ENCODE data around the gene KCNMB4.

Gene KCNMB4

GRCh38 chr12:70448371-70448770 is 82.3 kb downstream of the KCNMB4 start:
- DNase-seq = no peak

DNA sequence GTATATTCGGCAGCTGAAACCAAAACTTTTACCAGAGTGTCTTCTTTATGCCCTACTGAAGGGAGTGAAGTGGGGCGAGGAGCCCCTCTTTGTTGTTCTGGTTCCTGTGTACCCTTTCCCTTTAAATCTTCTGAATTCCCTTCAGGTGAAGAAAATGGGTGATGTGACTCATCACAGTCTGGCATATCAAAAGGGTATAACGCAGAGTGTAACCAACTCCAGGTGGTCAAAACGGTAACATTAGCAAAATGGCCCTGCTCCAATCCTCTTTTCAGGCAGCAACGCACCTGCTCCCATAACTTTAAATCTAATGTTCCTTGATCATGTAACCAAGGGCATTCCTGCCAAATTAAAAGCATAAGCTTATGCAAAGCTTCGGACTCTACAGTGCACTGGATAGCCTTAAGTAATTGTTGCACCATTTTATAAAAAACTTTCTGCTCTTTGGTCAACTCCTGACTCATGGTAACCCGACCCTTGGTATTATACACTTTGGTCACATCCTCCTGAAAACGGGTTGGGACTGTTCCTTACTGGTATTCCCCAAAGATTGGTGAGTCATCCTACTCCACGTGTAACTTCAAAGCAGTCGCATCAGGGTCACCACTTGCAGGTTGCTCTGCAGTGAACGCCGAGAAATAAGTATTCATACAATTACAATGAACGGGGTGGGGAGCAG is 83.1 kb downstream of the KCNMB4 start:
- no peak for DNase-seq

DNA sequence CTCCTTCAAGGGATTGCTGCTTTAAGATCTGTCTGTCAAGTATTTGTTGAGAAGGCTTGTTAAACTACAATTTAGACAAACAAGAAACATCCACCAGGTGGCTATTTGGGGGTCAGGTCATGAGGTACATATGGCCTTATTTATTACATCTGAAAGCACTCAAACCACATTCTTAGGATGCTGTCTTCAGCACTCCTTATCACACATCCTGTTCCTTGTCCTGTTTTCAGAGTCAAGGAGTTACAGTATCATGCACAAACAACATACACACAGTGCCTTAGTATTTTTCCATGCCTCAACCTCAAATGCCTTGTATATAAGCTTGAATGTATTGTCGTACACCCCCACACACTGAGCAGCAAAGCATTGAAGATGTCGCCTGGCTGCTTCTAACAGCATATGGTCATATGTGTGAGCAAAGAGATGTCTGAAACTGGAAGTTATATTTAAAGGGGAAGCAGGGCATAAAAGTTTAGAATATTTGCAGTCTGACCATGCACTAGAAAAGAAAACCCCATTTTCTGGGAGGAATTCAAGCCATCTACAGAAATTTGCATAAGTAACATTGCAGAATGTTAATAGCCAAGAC is 83.8 kb downstream of the KCNMB4 start:
- no peak for DNase-seq

GRCh38 chr12:70451528-70451927 is 85.4 kb downstream of the KCNMB4 start:
- DNase-seq = no peak

- no peak for DNase-seq
Measured at GRCh38 chr12:70456953-70457352, 90.9 kb downstream of the KCNMB4 start.

DNA sequence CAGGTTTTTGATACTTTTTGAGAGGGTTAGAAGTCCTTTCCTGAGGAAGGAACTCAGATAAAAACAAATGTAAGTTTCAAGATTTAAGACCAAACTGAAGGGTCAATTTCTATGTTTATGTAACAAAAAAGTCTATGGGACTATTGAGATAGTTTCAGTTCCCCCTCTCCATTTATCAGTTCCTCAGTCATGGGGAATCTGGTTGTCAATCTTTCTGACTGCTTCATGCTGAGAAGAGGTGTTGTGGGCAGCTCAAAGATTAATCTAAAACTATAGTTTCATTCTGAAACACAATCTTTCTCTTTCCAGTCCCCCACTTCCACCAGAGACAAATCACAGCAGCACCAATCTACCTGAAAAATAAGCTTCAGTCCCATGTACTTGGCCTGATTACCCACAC is 93.7 kb downstream of the KCNMB4 start:
- DNase-seq = no peak

DNA sequence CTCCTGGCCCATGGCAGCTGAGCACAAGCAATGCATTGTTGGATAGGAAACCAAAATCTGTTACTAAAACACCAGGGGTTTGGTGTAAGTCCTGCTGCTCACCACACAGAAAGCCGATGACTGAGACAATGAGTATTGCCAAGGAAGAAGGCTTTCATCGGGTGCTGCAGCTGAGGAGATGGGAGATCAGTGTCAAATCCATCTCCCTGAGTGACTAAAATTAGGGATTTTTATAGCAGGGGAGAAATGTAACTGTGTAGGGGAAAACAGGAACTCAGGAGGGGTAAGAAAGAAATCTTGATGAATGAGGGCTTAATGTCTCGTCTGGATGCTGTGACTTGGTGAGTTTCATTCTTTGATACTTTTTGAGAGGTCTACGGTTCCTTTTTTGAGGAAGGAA is 97.9 kb downstream of the KCNMB4 start:
- DNase-seq = no peak

GRCh38 chr12:70466753-70467152 is 100.7 kb downstream of the KCNMB4 start:
- DNase-seq = no peak

GRCh38 chr12:70467476-70467875 is 101.4 kb downstream of the KCNMB4 start:
- DNase-seq = no peak

- DNase-seq = no peak
Measured at GRCh38 chr12:70467918-70468733, 102.0 kb downstream of the KCNMB4 start.

- no peak for DNase-seq
Measured at GRCh38 chr12:70468741-70469140, 102.7 kb downstream of the KCNMB4 start.

- no peak for DNase-seq
Measured at GRCh38 chr12:70469221-70469820, 103.2 kb downstream of the KCNMB4 start.

DNA sequence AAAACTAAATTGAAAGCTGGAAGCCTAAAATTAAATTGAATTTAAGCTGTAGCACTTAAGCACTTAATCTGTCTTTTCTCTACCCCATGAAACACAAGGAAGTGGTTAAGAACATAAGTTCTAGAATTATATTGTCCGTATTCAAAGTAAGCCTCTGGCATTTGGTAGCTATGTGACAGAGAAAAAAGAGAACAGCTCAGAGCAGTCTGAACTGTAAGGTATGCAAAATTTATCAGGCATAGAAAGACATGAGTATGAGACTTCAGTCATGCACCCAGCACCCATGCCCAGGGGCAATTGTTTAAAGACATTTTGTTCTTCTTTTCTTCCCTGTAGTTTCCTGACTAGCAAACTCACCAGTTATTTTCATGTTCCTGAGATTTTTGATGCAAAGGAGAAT is 116.7 kb downstream of the KCNMB4 start:
- DNase-seq = no peak
